ENCODE results near the gene RCBTB1. TPM values are rescaled to one million over a fixed set of nuclear protein-coding genes. Genes with fewer than 3 reads are reported as not detected.
A peak's percentile ranks its signal among the peaks of the same experiment; 100 is the strongest.

RCBTB1 gene
- polyA plus RNA-seq, 2 donors = 3.0 to 4.0 TPM

DNA sequence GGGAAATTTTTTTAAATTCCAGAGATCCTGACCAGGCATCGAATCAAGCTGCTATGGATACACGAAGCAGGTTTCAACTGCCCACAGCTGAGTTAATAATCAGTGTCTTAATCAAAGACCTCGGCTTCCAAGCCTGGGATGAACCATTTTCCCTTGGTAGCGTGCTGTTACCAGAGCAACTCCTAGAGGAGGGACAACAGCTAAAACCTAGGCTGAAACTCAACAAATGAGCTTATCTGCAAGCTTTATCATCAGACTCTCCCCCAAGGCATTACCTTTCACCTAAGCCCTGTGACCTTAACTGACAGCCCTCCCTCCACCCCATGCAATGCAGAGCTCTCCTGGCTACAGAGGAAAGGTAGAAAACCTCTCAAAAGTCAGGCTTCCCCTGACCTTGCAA is 39.7 kb downstream of the RCBTB1 start:
- H3K4me1 ChIP-seq (ENCODE audit: control insufficient read depth in 2 of 2, insufficient read depth in 2 of 2, low read length in 1 of 2) = no peaks in the 10 kb centered on the region
- no peaks in the 10 kb centered on the region for H3K27me3 ChIP-seq (ENCODE audit: control insufficient read depth in 1 of 2, insufficient read depth in 2 of 2, low read length in 2 of 2)
- H3K27ac ChIP-seq (ENCODE audit: low read depth in 2 of 2, low read length in 1 of 2) = no peak overlapping the region
- no peaks in the 10 kb centered on the region for H3K9me3 ChIP-seq (ENCODE audit: control insufficient read depth in 2 of 2, insufficient read depth in 1 of 2, low read depth in 1 of 2, low read length in 1 of 2)
- 76 to 83% methylated on average over 4 of the region's 4 CpGs for WGBS, 2 donors
- H3K36me3 ChIP-seq (ENCODE audit: control insufficient read depth in 2 of 2, insufficient read depth in 2 of 2, low read length in 1 of 2) = peaks cover 3 to 4% of the 10 kb centered on the region in 2 donors
- H3K4me3 ChIP-seq (ENCODE audit: low read depth in 1 of 2, low read length in 2 of 2) = no peak overlapping the region

- Histone ChIP-seq H3K27me3 (ENCODE audit: control insufficient read depth in 1 of 2, insufficient read depth in 2 of 2, low read length in 2 of 2) (no peaks in the 10 kb centered on the region), H3K36me3 (ENCODE audit: control insufficient read depth in 2 of 2, insufficient read depth in 2 of 2, low read length in 1 of 2) (peaks cover 6 to 7% of the 10 kb centered on the region in 2 donors), H3K9me3 (ENCODE audit: control insufficient read depth in 2 of 2, insufficient read depth in 1 of 2, low read depth in 1 of 2, low read length in 1 of 2) (no peaks in the 10 kb centered on the region), H3K4me1 (ENCODE audit: control insufficient read depth in 2 of 2, insufficient read depth in 2 of 2, low read length in 1 of 2) (no peaks in the 10 kb centered on the region), H3K4me3 (ENCODE audit: low read depth in 1 of 2, low read length in 2 of 2) (no peak overlapping the region), H3K27ac (ENCODE audit: low read depth in 2 of 2, low read length in 1 of 2) (no peak overlapping the region)
- 94 to 98% methylated on average over 3 of the region's 3 CpGs for WGBS, 2 donors
Observed at GRCh38 chr13:49543656-49544055, 41.7 kb downstream of the RCBTB1 start.

DNA sequence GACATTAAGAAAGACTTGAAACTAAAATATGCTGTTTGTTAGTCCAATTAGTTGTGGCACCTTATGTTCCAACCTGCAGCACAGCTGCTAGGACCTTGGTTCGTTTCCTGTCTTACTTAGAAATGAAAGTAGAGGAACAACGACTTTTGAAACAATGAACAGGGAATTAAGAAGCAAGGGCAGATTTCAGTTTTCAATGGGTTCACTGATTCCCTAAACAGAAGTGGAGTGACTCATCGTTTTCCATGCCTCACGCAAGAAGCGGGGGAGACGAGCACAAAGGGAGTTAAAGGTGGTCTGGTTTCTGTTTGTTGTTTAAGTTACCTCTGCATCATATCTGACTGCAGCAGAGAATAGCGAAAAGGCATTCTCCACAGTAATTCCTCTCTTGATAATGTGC is 44.8 kb downstream of the RCBTB1 start:
- WGBS, 2 donors = 50 to 54% methylated on average over 7 of the region's 7 CpGs
- Histone ChIP-seq H3K36me3 (ENCODE audit: control insufficient read depth in 2 of 2, insufficient read depth in 2 of 2, low read length in 1 of 2) (peaks cover 4 to 6% of the 10 kb centered on the region in 2 donors), H3K4me3 (ENCODE audit: low read depth in 1 of 2, low read length in 2 of 2) (peak overlapping the region in 1 of 2 donors; percentile 15), H3K27me3 (ENCODE audit: control insufficient read depth in 1 of 2, insufficient read depth in 2 of 2, low read length in 2 of 2) (no peaks in the 10 kb centered on the region), H3K9me3 (ENCODE audit: control insufficient read depth in 2 of 2, insufficient read depth in 1 of 2, low read depth in 1 of 2, low read length in 1 of 2) (no peaks in the 10 kb centered on the region), H3K4me1 (ENCODE audit: control insufficient read depth in 2 of 2, insufficient read depth in 2 of 2, low read length in 1 of 2) (no peaks in the 10 kb centered on the region), H3K27ac (ENCODE audit: low read depth in 2 of 2, low read length in 1 of 2) (peak overlapping the region in 1 of 2 donors; percentile 42)

DNA sequence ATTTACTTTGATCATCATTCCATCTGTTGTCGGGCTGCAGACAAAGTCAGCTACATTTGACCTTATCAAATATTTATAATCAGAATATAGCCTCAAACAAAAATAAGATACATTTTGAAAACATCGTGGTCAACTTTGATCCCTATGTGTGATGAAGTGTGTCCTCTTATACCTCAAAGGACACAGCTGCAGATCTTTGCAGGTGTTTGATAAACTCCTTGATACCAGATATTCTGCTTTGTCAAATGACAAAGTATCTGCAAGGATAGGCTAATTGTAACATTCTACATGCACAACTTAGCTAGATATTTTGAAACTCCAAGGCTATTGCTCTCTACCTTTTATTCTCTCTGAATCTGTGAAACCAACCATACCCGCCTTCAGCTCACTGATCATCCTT is 45.6 kb downstream of the RCBTB1 start:
- H3K27ac ChIP-seq (ENCODE audit: low read depth in 2 of 2, low read length in 1 of 2) = no peak overlapping the region
- no peaks in the 10 kb centered on the region for H3K27me3 ChIP-seq (ENCODE audit: control insufficient read depth in 1 of 2, insufficient read depth in 2 of 2, low read length in 2 of 2)
- WGBS, 2 donors = 74 to 90% methylated on average over 3 of the region's 3 CpGs
- peaks cover 4 to 6% of the 10 kb centered on the region in 2 donors for H3K36me3 ChIP-seq (ENCODE audit: control insufficient read depth in 2 of 2, insufficient read depth in 2 of 2, low read length in 1 of 2)
- H3K9me3 ChIP-seq (ENCODE audit: control insufficient read depth in 2 of 2, insufficient read depth in 1 of 2, low read depth in 1 of 2, low read length in 1 of 2) = no peaks in the 10 kb centered on the region
- H3K4me3 ChIP-seq (ENCODE audit: low read depth in 1 of 2, low read length in 2 of 2) = no peak overlapping the region
- no peaks in the 10 kb centered on the region for H3K4me1 ChIP-seq (ENCODE audit: control insufficient read depth in 2 of 2, insufficient read depth in 2 of 2, low read length in 1 of 2)

DNA sequence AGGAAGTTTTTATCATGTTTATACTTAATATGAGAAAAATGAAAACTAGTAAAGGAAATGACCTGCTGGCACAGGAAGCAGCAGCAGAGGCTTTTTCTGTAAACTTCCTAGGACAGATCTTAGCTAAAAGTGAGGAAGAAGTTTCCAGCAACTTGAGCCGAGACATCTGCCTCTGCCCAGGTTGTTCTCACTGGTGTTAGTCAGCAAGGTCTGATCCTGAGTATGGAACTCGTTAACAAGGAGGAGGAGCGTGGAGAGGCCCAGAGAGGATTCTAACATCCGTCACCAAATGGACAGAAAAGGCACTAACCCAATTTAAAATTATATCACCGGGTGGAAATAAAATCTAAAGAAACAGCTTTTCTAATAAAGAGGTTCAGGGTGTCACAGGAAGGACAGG is 46.0 kb downstream of the RCBTB1 start:
- Histone ChIP-seq H3K27me3 (ENCODE audit: control insufficient read depth in 1 of 2, insufficient read depth in 2 of 2, low read length in 2 of 2) (no peaks in the 10 kb centered on the region), H3K36me3 (ENCODE audit: control insufficient read depth in 2 of 2, insufficient read depth in 2 of 2, low read length in 1 of 2) (peaks cover 4 to 6% of the 10 kb centered on the region in 2 donors), H3K9me3 (ENCODE audit: control insufficient read depth in 2 of 2, insufficient read depth in 1 of 2, low read depth in 1 of 2, low read length in 1 of 2) (no peaks in the 10 kb centered on the region), H3K4me3 (ENCODE audit: low read depth in 1 of 2, low read length in 2 of 2) (no peak overlapping the region), H3K27ac (ENCODE audit: low read depth in 2 of 2, low read length in 1 of 2) (no peak overlapping the region), H3K4me1 (ENCODE audit: control insufficient read depth in 2 of 2, insufficient read depth in 2 of 2, low read length in 1 of 2) (no peaks in the 10 kb centered on the region)
- WGBS, 2 donors = 78 to 81% methylated on average over 5 of the region's 5 CpGs

DNA sequence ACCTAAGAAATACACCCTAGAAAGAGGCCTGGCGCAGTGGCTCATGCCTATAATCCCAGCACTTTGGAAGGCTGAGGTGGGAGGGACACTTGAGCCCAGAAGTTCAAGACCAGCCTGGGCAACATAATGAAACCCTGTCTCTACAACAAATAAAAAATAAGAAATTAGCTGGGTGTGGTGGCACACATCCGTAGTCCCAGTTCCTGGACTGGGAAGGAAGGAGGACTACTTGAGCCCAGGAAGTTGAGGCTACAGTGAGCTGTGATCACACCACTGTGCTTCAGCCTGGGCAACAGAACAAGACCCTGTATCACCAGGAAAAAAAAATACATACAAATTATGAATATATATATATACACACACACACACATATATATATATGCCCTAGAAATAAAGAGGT is 47.0 kb downstream of the RCBTB1 start:
- no peak overlapping the region for H3K27ac ChIP-seq (ENCODE audit: low read depth in 2 of 2, low read length in 1 of 2)
- no peak overlapping the region for H3K4me3 ChIP-seq (ENCODE audit: low read depth in 1 of 2, low read length in 2 of 2)
- H3K36me3 ChIP-seq (ENCODE audit: control insufficient read depth in 2 of 2, insufficient read depth in 2 of 2, low read length in 1 of 2) = peaks cover 4 to 6% of the 10 kb centered on the region in 2 donors
- 91 to 93% methylated on average over 2 of the region's 2 CpGs for WGBS, 2 donors
- H3K4me1 ChIP-seq (ENCODE audit: control insufficient read depth in 2 of 2, insufficient read depth in 2 of 2, low read length in 1 of 2) = no peaks in the 10 kb centered on the region
- no peaks in the 10 kb centered on the region for H3K27me3 ChIP-seq (ENCODE audit: control insufficient read depth in 1 of 2, insufficient read depth in 2 of 2, low read length in 2 of 2)
- H3K9me3 ChIP-seq (ENCODE audit: control insufficient read depth in 2 of 2, insufficient read depth in 1 of 2, low read depth in 1 of 2, low read length in 1 of 2) = no peaks in the 10 kb centered on the region

DNA sequence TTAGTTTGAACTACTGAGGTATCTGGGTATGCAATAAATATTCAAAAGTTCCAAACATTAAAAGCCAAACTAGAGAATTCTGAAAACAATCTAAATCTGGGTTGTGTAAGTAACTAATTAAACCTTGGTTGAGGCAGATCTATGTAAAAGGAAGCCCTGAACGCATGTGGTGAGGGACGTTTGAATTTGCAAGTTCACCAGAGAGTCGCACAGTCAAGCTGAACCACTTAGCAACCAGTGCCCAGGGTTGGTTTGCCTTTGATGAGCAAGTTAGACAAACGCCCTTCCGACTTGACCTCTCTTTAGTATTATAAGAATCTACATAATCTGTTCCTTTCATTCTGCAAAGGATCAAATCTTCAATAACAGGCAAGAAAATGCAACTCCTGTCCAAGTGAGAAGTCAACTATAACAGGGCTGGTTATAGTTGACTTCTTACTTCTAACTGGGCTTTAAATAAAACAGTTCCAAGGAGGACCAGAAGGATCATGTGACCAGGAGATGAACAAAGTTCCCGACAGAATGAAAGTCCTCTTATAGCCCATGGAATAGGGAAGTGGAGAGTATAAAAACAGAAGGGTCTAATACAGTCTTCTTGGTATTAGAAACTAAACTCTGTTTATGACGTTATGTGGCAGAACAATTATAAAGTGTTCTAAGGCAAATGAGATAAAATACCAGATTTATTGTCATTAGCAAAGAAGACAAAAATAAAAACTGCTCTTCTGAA is 49.0 kb downstream of the RCBTB1 start:
- no peak overlapping the region for H3K4me3 ChIP-seq (ENCODE audit: low read depth in 1 of 2, low read length in 2 of 2)
- H3K36me3 ChIP-seq (ENCODE audit: control insufficient read depth in 2 of 2, insufficient read depth in 2 of 2, low read length in 1 of 2) = peaks cover 4 to 6% of the 10 kb centered on the region in 2 donors
- H3K27me3 ChIP-seq (ENCODE audit: control insufficient read depth in 1 of 2, insufficient read depth in 2 of 2, low read length in 2 of 2) = no peaks in the 10 kb centered on the region
- no peaks in the 10 kb centered on the region for H3K9me3 ChIP-seq (ENCODE audit: control insufficient read depth in 2 of 2, insufficient read depth in 1 of 2, low read depth in 1 of 2, low read length in 1 of 2)
- H3K4me1 ChIP-seq (ENCODE audit: control insufficient read depth in 2 of 2, insufficient read depth in 2 of 2, low read length in 1 of 2) = no peaks in the 10 kb centered on the region
- WGBS, 2 donors = 68 to 79% methylated on average over 7 of the region's 7 CpGs
- no peak overlapping the region for H3K27ac ChIP-seq (ENCODE audit: low read depth in 2 of 2, low read length in 1 of 2)

DNA sequence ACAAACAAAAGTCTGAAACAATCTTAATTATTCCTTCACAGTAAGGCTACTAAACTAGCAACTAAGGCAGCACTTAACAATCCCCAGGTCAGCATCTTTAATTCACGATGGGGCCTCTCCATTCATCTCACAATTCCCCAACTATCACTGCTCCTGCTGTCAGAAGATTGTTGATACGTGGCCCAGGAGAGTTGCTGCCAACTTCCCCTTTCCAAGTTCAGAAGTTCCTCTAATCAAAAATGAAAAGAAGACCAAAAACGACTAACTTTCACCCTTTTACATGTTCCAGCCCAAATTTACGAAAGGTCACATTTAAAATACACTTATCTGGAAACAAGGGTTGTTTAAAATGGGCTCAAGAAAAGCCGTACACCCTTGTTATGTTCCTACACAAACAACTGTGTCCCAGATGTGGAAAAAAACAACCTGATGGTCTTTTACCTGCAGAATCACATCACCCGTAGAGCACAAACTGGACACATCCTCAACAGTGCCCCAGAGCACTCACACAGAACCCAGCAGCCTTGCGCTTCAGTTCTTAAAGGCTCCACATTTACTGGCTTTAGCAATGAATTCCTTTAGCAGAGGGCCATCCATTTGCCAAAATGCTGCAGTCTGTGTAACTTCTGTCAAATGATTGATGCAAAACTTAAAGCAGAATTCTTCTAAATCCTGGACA is 51.6 kb downstream of the RCBTB1 start:
- Histone ChIP-seq H3K9me3 (ENCODE audit: control insufficient read depth in 2 of 2, insufficient read depth in 1 of 2, low read depth in 1 of 2, low read length in 1 of 2) (no peaks in the 10 kb centered on the region), H3K36me3 (ENCODE audit: control insufficient read depth in 2 of 2, insufficient read depth in 2 of 2, low read length in 1 of 2) (no peaks in the 10 kb centered on the region), H3K4me3 (ENCODE audit: low read depth in 1 of 2, low read length in 2 of 2) (no peak overlapping the region), H3K27ac (ENCODE audit: low read depth in 2 of 2, low read length in 1 of 2) (no peak overlapping the region), H3K27me3 (ENCODE audit: control insufficient read depth in 1 of 2, insufficient read depth in 2 of 2, low read length in 2 of 2) (no peaks in the 10 kb centered on the region), H3K4me1 (ENCODE audit: control insufficient read depth in 2 of 2, insufficient read depth in 2 of 2, low read length in 1 of 2) (no peaks in the 10 kb centered on the region)
- WGBS, 2 donors = 75 to 76% methylated on average over 7 of the region's 7 CpGs

DNA sequence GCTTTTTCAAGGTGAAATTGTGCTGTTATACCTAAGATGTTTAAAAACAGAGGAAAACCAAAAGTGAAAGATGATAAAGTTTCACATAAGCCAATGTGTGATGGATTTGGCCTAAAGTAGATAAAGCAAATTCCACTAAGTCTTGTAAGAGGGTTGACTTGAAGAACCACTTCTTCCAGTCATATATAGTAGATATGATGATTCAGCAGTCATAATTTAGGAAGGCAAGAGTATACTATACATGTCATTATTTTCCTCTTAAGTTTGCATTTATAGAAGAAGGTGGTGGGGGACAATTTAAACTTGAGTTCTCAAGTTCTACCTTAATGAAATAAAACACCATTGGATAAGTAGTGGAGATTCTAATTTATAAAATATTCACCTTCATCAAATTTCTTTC is 52.3 kb downstream of the RCBTB1 start:
- Histone ChIP-seq H3K36me3 (ENCODE audit: control insufficient read depth in 2 of 2, insufficient read depth in 2 of 2, low read length in 1 of 2) (no peaks in the 10 kb centered on the region), H3K9me3 (ENCODE audit: control insufficient read depth in 2 of 2, insufficient read depth in 1 of 2, low read depth in 1 of 2, low read length in 1 of 2) (no peaks in the 10 kb centered on the region), H3K4me3 (ENCODE audit: low read depth in 1 of 2, low read length in 2 of 2) (no peak overlapping the region), H3K4me1 (ENCODE audit: control insufficient read depth in 2 of 2, insufficient read depth in 2 of 2, low read length in 1 of 2) (no peaks in the 10 kb centered on the region), H3K27ac (ENCODE audit: low read depth in 2 of 2, low read length in 1 of 2) (no peak overlapping the region), H3K27me3 (ENCODE audit: control insufficient read depth in 1 of 2, insufficient read depth in 2 of 2, low read length in 2 of 2) (no peaks in the 10 kb centered on the region)

DNA sequence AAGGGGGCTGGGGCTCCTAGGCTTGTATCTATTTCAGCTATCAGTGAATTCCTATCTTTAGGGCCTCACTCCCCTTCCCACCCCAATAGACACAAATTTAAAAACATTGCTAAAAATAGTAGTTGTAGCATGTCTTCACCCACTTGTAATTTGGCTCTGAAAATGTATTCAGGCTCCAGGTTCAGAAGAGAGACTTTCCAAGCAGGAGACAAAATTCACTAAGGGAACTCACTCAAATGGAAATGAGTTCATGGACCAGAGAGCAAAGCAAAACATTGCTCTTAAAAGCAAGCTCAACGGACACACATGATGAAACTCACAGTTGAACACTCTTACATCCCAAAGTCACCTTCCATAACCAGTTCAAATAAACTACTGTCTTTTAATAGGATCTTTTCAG is 52.8 kb downstream of the RCBTB1 start:
- Histone ChIP-seq H3K27ac (ENCODE audit: low read depth in 2 of 2, low read length in 1 of 2) (no peak overlapping the region), H3K4me3 (ENCODE audit: low read depth in 1 of 2, low read length in 2 of 2) (no peak overlapping the region), H3K4me1 (ENCODE audit: control insufficient read depth in 2 of 2, insufficient read depth in 2 of 2, low read length in 1 of 2) (no peaks in the 10 kb centered on the region), H3K27me3 (ENCODE audit: control insufficient read depth in 1 of 2, insufficient read depth in 2 of 2, low read length in 2 of 2) (no peaks in the 10 kb centered on the region), H3K36me3 (ENCODE audit: control insufficient read depth in 2 of 2, insufficient read depth in 2 of 2, low read length in 1 of 2) (no peaks in the 10 kb centered on the region), H3K9me3 (ENCODE audit: control insufficient read depth in 2 of 2, insufficient read depth in 1 of 2, low read depth in 1 of 2, low read length in 1 of 2) (no peaks in the 10 kb centered on the region)
- WGBS, 2 donors = 85 to 86% methylated on average over 1 of the region's 1 CpG

Data from esophagus (tissue), 2 donors.